A549 (cell line): ENCODE results near the gene BDH1. TPM values are rescaled to one million over a fixed set of nuclear protein-coding genes. Genes with fewer than 3 reads are reported as not detected.
"Not testable (repeated sequence)": the region's sequence is repeated elsewhere in the genome, so short reads cannot be mapped to it uniquely, and the experiment has no call there.

Experiments used
- ATAC-seq, 2 experiments: fragments of 200-7000 bp in 1 of 2; fragments of >200 bp in 1 of 2; cut with Nextera tagmentation in 1 of 2; cut with Tn5 transposase in 1 of 2; 3 replicates each; pipeline versions ENCODE4 v1.8.0 to v1.9.1; 2018 to 2020; ENCODE audit warnings: mild to moderate bottlenecking in 1 of 2, moderate library complexity in 1 of 2
- CTCF ChIA-PET: fragments of 300-600 bp; sonication (Branson Sonifier 250); formaldehyde crosslinking; extraction: SDS; loops from one replicate; lab custom pipeline; 2021; ENCODE audit warnings: antibody characterized with exemption, inconsistent platforms; lab: Yijun Ruan, JAX
- POLR2A ChIA-PET: fragments of 350-600 bp; formaldehyde crosslinking; extraction: SDS; loops from one replicate; lab custom pipeline; 2021; ENCODE audit warnings: antibody characterized with exemption, inconsistent platforms; lab: Yijun Ruan, JAX
- DNase-seq, 2 experiments: peaks; one replicate each; pipeline versions ENCODE4 v3.0.0 to v3.0.0-alpha.2; 2011 to 2016; ENCODE audit warnings: low read depth in 1 of 2, low spot score in 1 of 2
- FAIRE-seq: peaks from 2 replicates; lab custom pipeline; 2011; peaks lifted over from hg19 to GRCh38; lab: Jason Lieb, UNC
- H3K27ac ChIP-seq, 2 experiments: fragments of >200 bp; sonication (Bioruptor Twin); formaldehyde crosslinking; 3 replicates each; pipeline ENCODE4 v1.5.1; 2016 to 2017
- H3K4me1 ChIP-seq: fragments of >200 bp; sonication (Bioruptor Twin); formaldehyde crosslinking; 3 replicates; pipeline ENCODE4 v1.6.1; 2016
- H3K4me2 ChIP-seq: fragments of >200 bp; sonication (Bioruptor Twin); formaldehyde crosslinking; 3 replicates; pipeline ENCODE4 v1.6.1; 2016
- H3K4me3 ChIP-seq: fragments of >200 bp; sonication (Bioruptor Twin); formaldehyde crosslinking; 3 replicates; pipeline ENCODE4 v1.5.1; 2016
- H3K9me3 ChIP-seq: fragments of >200 bp; sonication (Bioruptor Twin); formaldehyde crosslinking; 3 replicates; pipeline ENCODE4 v1.6.1; 2016
- BHLHE40 ChIP-seq: IDR thresholded peaks from 2 replicates; pipeline ENCODE4 v1.6.1; 2012; ENCODE audit warnings: low read depth, low read length, inconsistent platforms
- CBX2 ChIP-seq: fragments of 200-600 bp; sonication (generic); IDR thresholded peaks from 2 replicates; pipeline ENCODE4 v1.6.1; 2016; ENCODE audit warnings: low read depth, mild to moderate bottlenecking, borderline replicate concordance
- CHD2 ChIP-seq: fragments of 150-350 bp; IDR thresholded peaks from 2 replicates; pipeline ENCODE4 v1.6.1; 2014; ENCODE audit warnings: low read length; ENCODE audit not compliant: partially characterized antibody
- CHD4 ChIP-seq: fragments of 200-600 bp; sonication (generic); IDR thresholded peaks from 2 replicates; pipeline ENCODE4 v1.6.1; 2016; ENCODE audit warnings: antibody characterized with exemption, mild to moderate bottlenecking, borderline replicate concordance
- FOSL2 ChIP-seq, 2 experiments: fragments of 450-650 bp in 1 of 2; fragments of >200 bp in 1 of 2; sonication (Bioruptor Twin) in 1 of 2; formaldehyde crosslinking; IDR thresholded peaks; 2 replicates each; pipeline versions ENCODE4 v1.5.0 to v1.6.1; 2016 to 2020; ENCODE audit warnings: mild to moderate bottlenecking in 1 of 2, moderate library complexity in 1 of 2
- HOXA7 ChIP-seq: fragments of 250-450 bp; sonication (Bioruptor Pico); IDR thresholded peaks from 2 replicates; pipeline ENCODE4 v1.5.0; 2020; ENCODE audit warnings: mild to moderate bottlenecking, moderate library complexity
- KDM1A ChIP-seq: fragments of 200-600 bp; sonication (generic); IDR thresholded peaks from 2 replicates; pipeline ENCODE4 v1.6.1; 2016; ENCODE audit warnings: low read depth, mild to moderate bottlenecking
- KDM5A ChIP-seq: fragments of 200-600 bp; sonication (generic); IDR thresholded peaks from 2 replicates; pipeline ENCODE4 v1.6.1; 2016; ENCODE audit warnings: antibody characterized with exemption, mild to moderate bottlenecking
- MAFK ChIP-seq: fragments of 450-650 bp; IDR thresholded peaks from 2 replicates; pipeline ENCODE4 v1.6.1; 2014; ENCODE audit not compliant: partially characterized antibody
- NFE2L2 ChIP-seq: fragments of 150-350 bp; conservative IDR thresholded peaks from 2 replicates; pipeline ENCODE4 v1.6.1; 2014; ENCODE audit warnings: low read length
- PBX3 ChIP-seq: IDR thresholded peaks from 2 replicates; pipeline ENCODE4 v1.6.1; 2012
- PHF8 ChIP-seq: fragments of 200-600 bp; sonication (generic); IDR thresholded peaks from 2 replicates; pipeline ENCODE4 v1.6.1; 2016; ENCODE audit warnings: low read depth, mild to moderate bottlenecking, antibody characterized with exemption, moderate library complexity, borderline replicate concordance
- POLR2A ChIP-seq: IDR thresholded peaks from 2 replicates; pipeline ENCODE4 v1.6.1; 2012; ENCODE audit warnings: mild to moderate bottlenecking, low read length
- RAD21 ChIP-seq, 2 experiments: fragments of >200 bp in 1 of 2; sonication (Bioruptor Twin) in 1 of 2; formaldehyde crosslinking in 1 of 2; IDR thresholded peaks in 1 of 2; conservative IDR thresholded peaks in 1 of 2; 2 replicates in 1 of 2; 3 replicates in 1 of 2; pipeline ENCODE4 v1.6.1; 2012 to 2018; ENCODE audit warnings: inconsistent platforms in 1 of 2
- SREBF2 ChIP-seq: fragments of 450-650 bp; IDR thresholded peaks from 2 replicates; pipeline ENCODE4 v1.6.1; 2014; ENCODE audit warnings: mild to moderate bottlenecking, moderate library complexity
- USF2 ChIP-seq: fragments of 450-650 bp; IDR thresholded peaks from 2 replicates; pipeline ENCODE4 v1.6.1; 2014; ENCODE audit warnings: antibody characterized with exemption
- ZFP36 ChIP-seq: fragments of 450-650 bp; IDR thresholded peaks from 2 replicates; pipeline ENCODE4 v1.6.1; 2014; ENCODE audit warnings: borderline replicate concordance; ENCODE audit not compliant: partially characterized antibody
- ZNF302 ChIP-seq: fragments of 250-450 bp; sonication (Bioruptor Pico); IDR thresholded peaks from 2 replicates; pipeline ENCODE4 v1.9.0; 2021; ENCODE audit warnings: inconsistent platforms, mild to moderate bottlenecking, moderate library complexity
- WGBS: methylation state at CpG from one replicate; pipeline ENCODE4 v1.1.6; 2017; ENCODE audit errors: missing lambda C conversion rate; 5-methylcytosine and 5-hydroxymethylcytosine counted together
- polyA plus RNA-seq, 4 experiments: library from polyadenylated mRNA; depleted of rRNA in 3 of 4; stranded (reverse); fragments of >200 nt; fragmentation: RNase III in 1 of 4; extraction: RNeasy Plus Mini Kit Qiagen cat#74134 plus additional on column Dnase treatment in 1 of 4; gene quantifications; 2 replicates in 3 of 4; 3 replicates in 1 of 4; pipeline ENCODE4 v1.2.3, GENCODE V29; 2011 to 2017
- TF ChIP-seq, protein P1 (sequence below): IDR thresholded peaks from 2 replicates; pipeline ENCODE4 v1.6.1; 2012
- TF ChIP-seq, protein P2 (sequence below): fragments of >200 bp; sonication (Bioruptor Twin); formaldehyde crosslinking; IDR thresholded peaks from 3 replicates; pipeline ENCODE4 v1.5.1; 2016
- TF ChIP-seq, protein P3 (sequence below): fragments of >200 bp; sonication (Bioruptor Twin); formaldehyde crosslinking; IDR thresholded peaks from 3 replicates; pipeline ENCODE4 v1.6.1; 2016

The BDH1 gene
- polyA plus RNA-seq, 2 of the 4 experiments (the other 2 are of a cell fraction), result 3.1 to 4.6 TPM

DNA sequence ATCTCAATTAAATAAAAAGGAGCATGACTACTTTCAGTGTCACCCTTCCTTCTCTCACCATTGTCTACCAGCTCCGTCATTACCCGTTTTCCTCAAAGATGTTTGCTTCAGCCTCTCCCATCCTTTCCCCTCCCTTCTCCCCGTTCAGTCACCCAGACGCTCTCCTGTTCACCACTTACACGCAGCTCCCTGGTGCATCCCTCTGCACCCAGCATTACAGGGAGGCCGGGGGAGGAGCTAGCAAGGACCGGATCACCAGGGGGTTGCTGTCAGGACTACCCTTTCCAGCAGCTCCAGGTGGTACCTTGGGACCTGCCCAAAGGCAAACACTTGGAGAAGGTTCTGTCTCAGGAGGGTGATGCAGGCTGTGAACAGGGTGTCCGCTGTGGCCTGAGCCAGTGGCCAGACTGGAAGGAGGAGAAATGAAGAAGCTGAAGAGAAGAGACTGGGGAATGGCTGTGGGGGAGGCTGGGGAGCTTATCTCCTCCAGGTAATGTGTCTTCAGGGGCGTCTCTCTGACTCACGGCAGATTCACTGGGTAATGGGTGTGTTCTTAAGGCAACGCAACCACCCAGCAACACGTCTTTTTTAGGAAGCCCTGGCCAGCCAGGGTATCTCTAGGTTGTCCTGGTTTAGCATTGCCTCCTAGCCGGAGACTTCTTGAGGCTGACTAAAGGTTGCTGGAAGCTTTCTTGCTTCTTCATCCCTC, 21.8 kb upstream of the BDH1 start:
- ATAC-seq (no peak), DNase-seq (no peak), FAIRE-seq (no peak)
- ChIA-PET POLR2A (no interaction called here), CTCF (interaction anchor here (1.7 to 3.6 kb wide), 2 partner anchors 21 kb away, joined by 6 to 12 read pairs; no protein-coding TSS in a partner anchor)
- Histone ChIP-seq H3K4me2 (no peak overlapping the region), H3K9me3 (no peaks in the 10 kb centered on the region), H3K4me1 (no peaks in the 10 kb centered on the region), H3K4me3 (no peak overlapping the region), H3K27ac (no peak overlapping the region)
- WGBS, result 69% methylated on average over 10 of the region's 13 CpGs
- no peak for TF ChIP-seq CBX2
- TF ChIP-seq, protein P1, sequence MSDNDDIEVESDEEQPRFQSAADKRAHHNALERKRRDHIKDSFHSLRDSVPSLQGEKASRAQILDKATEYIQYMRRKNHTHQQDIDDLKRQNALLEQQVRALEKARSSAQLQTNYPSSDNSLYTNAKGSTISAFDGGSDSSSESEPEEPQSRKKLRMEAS, result no peak
- no peak for TF ChIP-seq RAD21 (conservative IDR thresholded peaks at IDR 0.05 in 1 of 2, IDR thresholded peaks at IDR 0.05 in 1 of 2)
- TF ChIP-seq, protein P2, sequence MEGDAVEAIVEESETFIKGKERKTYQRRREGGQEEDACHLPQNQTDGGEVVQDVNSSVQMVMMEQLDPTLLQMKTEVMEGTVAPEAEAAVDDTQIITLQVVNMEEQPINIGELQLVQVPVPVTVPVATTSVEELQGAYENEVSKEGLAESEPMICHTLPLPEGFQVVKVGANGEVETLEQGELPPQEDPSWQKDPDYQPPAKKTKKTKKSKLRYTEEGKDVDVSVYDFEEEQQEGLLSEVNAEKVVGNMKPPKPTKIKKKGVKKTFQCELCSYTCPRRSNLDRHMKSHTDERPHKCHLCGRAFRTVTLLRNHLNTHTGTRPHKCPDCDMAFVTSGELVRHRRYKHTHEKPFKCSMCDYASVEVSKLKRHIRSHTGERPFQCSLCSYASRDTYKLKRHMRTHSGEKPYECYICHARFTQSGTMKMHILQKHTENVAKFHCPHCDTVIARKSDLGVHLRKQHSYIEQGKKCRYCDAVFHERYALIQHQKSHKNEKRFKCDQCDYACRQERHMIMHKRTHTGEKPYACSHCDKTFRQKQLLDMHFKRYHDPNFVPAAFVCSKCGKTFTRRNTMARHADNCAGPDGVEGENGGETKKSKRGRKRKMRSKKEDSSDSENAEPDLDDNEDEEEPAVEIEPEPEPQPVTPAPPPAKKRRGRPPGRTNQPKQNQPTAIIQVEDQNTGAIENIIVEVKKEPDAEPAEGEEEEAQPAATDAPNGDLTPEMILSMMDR, result no peak
- TF ChIP-seq SREBF2, result no peak

DNA sequence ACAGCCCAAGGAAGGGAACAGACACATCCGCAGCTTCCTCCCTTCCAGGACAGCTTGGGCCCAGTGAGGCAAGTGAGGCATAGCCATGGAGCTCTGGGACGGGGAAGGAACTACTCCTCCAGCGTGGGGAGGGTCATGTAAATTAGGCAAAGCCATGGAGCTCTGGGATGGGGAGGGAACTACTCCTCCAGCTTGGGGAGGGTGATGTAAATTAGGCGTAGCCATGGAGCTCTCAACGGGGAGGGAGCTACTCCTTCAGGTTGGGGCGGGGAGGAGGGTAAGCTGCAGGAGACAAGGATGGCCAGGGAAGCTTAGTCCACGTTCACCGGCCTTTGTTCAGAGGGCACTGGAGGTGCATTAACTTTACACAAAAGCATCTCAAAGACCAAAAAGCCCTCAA, 21.1 kb upstream of the BDH1 start:
- Histone ChIP-seq H3K9me3 (no peaks in the 10 kb centered on the region), H3K4me2 (no peak overlapping the region), H3K27ac (no peak overlapping the region), H3K4me3 (no peak overlapping the region), H3K4me1 (no peaks in the 10 kb centered on the region)
- ChIA-PET POLR2A (no interaction called here), CTCF (interaction anchor here (3.6 kb wide), 1 partner anchor 22 kb away, joined by 12 read pairs; no protein-coding TSS in a partner anchor)
- no peak for ATAC-seq
- DNase-seq, result no peak
- WGBS, result 66% methylated on average over 6 of the region's 8 CpGs
- no peak for TF ChIP-seq PBX3
- TF ChIP-seq USF2, result no peak
- TF ChIP-seq KDM5A, result no peak
- TF ChIP-seq, protein P3, sequence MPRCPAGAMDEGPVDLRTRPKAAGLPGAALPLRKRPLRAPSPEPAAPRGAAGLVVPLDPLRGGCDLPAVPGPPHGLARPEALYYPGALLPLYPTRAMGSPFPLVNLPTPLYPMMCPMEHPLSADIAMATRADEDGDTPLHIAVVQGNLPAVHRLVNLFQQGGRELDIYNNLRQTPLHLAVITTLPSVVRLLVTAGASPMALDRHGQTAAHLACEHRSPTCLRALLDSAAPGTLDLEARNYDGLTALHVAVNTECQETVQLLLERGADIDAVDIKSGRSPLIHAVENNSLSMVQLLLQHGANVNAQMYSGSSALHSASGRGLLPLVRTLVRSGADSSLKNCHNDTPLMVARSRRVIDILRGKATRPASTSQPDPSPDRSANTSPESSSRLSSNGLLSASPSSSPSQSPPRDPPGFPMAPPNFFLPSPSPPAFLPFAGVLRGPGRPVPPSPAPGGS, result no peak
- TF ChIP-seq BHLHE40, result no peak
- no peak for TF ChIP-seq HOXA7 (CRISPR knock-in tag)
- TF ChIP-seq CHD4, result no peak
- no peak for TF ChIP-seq CHD2
- no peak for FAIRE-seq

DNA sequence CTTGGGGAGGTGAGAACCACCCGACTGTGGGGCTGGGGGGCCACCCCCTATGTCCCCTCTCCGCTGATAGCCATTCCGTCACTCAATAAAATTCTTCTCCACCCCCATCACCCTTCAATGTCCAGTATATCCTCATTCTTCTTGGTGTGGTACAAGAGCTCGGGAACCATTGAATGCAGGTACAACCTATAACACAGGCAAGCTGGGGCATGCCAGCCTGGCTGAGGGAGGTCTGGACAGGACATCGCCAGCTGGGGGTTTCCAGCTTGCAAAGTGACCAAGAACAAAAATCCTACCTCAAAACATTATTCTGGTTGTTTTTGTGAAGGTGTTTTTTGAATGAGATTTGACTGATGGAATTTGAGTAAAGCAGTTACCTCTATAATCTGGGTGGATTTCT, 19.6 kb upstream of the BDH1 start:
- 0 out of 3 replicates have a peak, but pooled peaks cover 2% of the 10 kb centered on the region for H3K9me3 ChIP-seq
- POLR2A ChIA-PET, result no interaction called here
- H3K4me2 ChIP-seq, result no peak overlapping the region
- CTCF ChIA-PET, result interaction anchor here (0.7 to 3.6 kb wide), 2 partner anchors 20 to 23 kb away, joined by 3 to 12 read pairs; partner anchors contain the start of gene BDH1
- no peak for ATAC-seq
- H3K4me1 ChIP-seq, result no peaks in the 10 kb centered on the region
- no peak for DNase-seq
- no peak overlapping the region for H3K27ac ChIP-seq
- no peak overlapping the region for H3K4me3 ChIP-seq
- no peak for FAIRE-seq
- WGBS, result 58% methylated on average over 5 of the region's 5 CpGs
- TF ChIP-seq ZNF302 (no peak), FOSL2 (IDR thresholded peaks at IDR 0.05) (no peak), FOSL2 (CRISPR knock-in tag; IDR thresholded peaks at IDR 0.05) (no peak), KDM5A (no peak), KDM1A (no peak), RAD21 (conservative IDR thresholded peaks at IDR 0.05 in 1 of 2, IDR thresholded peaks at IDR 0.05 in 1 of 2) (no peak), PHF8 (no peak), POLR2A (no peak), MAFK (no peak), NFE2L2 (no peak), ZFP36 (no peak)

DNA sequence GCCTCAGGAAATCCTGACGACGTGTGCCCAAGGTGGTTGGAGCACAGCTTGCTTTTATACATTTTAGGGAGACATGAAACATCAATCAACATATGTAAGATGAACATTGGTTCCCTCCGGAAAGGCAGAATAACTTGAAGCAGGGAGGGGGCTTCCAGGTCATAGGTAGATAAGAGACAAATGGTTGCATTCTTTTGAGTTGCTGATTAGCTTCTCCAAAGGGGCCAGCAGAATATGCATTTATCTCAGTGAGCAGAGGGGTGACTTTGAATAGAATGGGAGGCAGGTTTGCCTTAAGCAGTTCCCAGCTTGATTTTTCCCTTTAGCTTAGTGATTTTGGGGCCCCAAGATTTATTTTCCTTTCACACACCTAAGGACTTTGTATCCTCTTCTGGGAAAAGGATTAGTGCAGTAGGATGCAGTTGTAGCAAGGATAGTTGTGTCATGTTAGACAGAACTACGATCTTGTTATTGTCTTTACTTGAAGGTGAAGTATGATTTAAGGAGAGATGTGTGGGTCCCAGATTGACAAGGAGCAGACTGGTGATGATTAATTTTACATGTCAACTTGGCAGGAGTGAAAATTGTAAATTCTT, 18.7 kb upstream of the BDH1 start:
- FAIRE-seq, DNase-seq, H3K4me1 ChIP-seq, H3K4me2 ChIP-seq, H3K9me3 ChIP-seq, H3K4me3 ChIP-seq, H3K27ac ChIP-seq, POLR2A ChIA-PET, ATAC-seq: not testable (repeated sequence)
- CTCF ChIA-PET, result interaction anchor here (3.6 kb wide), 1 partner anchor 24 kb away, joined by 12 read pairs; no protein-coding TSS in a partner anchor
- WGBS, result 72% methylated on average over 4 of the region's 4 CpGs
